HG03095 (cell line): Measurements from ENCODE around the gene CYP2W1.
A peak's percentile ranks its signal among the peaks of the same experiment; 100 is the strongest.
"Not testable (repeated sequence)": the region's sequence is repeated elsewhere in the genome, so short reads cannot be mapped to it uniquely, and the experiment has no call there.

Experiments
- ATAC-seq: cut with Tn5 transposase; IDR thresholded peaks from one replicate; pipeline ENCODE4 v1.9.1; 2021; ENCODE audit warnings: moderate library complexity; ENCODE audit not compliant: unreplicated experiment

Gene CYP2W1, protein sequence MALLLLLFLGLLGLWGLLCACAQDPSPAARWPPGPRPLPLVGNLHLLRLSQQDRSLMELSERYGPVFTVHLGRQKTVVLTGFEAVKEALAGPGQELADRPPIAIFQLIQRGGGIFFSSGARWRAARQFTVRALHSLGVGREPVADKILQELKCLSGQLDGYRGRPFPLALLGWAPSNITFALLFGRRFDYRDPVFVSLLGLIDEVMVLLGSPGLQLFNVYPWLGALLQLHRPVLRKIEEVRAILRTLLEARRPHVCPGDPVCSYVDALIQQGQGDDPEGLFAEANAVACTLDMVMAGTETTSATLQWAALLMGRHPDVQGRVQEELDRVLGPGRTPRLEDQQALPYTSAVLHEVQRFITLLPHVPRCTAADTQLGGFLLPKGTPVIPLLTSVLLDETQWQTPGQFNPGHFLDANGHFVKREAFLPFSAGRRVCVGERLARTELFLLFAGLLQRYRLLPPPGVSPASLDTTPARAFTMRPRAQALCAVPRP

GRCh38 chr7:983004-983615, at the start of gene CYP2W1:
Gene CYP2W1 (plus strand): TSS chr7:983181. CDS start chr7:983212, 31 bp downstream.
- no peak for ATAC-seq

DNA sequence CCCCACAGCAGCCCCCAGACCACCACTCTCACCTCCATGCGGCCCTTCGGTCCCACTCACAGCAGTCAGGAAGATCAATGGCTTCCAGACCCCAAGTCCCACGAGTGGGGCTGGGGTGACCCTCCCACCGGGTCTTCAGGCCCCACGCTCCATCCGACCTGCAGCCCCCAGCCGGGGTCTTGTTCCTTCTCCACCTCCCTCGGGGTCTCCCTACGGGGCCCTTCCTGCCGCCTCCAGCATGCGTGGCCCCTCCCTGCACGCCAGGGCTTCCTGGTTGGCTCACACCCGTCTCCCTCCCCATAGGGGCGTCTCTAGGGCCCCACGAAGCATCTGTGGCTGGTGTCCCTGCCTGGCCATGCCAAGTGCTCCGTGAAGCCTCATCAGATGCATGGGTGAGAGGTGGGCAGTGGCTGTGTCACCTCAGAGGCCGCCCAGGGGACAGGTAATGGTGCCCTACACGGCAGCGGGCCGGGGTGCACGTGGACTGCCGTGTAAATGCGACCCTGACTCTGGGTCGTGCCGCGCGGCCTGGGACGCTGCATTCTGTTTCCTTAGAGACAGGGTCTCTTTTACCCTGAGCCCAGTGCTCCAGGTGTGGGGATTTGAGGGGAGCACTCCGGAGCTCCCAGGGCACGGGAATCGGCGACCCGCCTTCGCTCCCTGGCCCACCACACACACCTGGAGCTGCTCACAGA, 48.4 kb upstream of the CYP2W1 start:
- ATAC-seq = no peak

DNA sequence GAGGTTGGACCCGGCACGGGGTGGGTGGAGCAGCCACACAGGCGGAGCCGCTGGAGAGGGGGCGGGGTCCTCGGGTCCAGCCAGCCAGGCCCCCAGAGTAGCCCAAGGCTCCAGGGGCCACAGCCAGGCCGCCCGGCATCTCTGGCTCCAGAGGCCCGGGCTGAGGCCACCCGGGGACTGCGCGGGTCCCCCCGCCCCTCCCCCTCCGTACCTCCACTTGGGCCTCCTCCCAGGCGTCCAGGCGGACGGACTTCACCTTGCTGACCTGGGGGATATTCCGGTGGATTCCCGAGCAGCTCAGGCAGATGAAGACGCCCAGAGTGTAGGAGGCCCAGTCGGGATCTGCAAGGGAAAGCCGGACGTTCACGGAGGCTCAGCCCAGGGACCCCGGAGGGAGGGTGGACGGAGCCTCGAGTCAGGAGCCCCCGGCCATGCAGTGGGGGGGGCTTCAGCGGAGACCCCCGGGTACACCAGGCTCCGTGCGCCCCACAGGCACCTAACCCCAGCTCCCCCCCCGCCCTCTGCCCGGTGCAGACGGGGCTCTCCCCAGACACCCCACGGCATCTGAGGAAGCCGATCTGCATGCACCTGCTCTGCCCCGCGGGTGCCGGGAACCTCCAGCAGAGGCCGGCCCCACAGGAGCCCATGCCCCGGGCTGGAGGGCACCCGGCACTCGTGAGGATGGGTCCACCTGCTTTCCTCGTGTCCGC, 47.7 kb upstream of the CYP2W1 start:
- no peak for ATAC-seq

GRCh38 chr7:935874-936385, 47.1 kb upstream of the CYP2W1 start:
- no peak for ATAC-seq

GRCh38 chr7:936386-937054, 46.5 kb upstream of the CYP2W1 start:
- ATAC-seq = peak; percentile 76

GRCh38 chr7:937856-938484, 45.0 kb upstream of the CYP2W1 start:
- no peak for ATAC-seq

DNA sequence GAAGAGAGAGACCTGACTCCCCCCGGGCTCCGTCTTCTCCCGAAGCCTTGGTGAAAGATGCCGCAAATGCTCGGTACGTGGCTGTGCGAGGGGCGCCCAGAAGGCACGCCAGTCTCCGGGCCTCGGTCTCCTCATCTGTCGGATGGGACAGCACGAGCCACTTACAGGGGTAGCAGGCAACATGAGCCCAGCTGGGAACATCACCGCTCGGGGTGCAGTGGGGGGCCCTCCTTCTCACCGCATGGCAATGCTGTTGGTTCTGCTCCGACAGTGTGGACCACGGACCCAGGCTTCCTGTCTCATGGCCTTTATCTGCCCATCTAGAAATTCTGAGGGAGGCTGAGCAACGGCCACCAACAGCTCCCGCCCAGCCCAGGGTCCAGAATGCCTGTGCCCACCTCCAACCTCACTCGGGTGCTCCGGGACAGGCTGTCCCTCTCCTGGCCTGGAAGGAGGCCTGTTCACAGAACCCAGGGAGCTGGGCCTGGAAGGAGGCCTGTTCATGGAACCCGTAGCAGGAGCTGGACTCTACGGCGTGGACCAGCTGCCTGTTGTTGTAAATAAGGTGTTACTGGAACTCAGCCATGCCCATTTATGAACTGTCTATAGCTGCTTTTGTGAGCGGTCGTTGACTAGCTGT, 44.3 kb upstream of the CYP2W1 start:
- no peak for ATAC-seq

DNA sequence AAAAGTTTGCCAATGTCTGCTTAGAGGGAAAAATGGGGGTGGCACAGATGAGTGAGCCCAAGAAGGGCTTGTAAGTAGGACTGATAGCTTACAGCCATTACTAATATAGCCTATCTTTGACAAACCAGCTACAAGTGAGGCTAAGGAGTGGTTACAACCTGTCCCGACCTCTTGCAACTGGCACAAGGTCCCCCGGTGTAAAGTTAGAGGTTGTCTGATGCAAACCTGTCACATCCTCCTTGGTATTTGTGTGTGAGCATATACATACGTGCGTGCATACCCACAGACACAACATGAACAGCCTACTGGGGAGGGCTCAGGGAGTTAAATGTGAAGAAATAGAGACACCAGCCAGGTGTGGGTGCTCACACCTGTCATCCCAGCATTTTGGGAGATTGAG, 43.1 kb upstream of the CYP2W1 start:
- no peak for ATAC-seq

DNA sequence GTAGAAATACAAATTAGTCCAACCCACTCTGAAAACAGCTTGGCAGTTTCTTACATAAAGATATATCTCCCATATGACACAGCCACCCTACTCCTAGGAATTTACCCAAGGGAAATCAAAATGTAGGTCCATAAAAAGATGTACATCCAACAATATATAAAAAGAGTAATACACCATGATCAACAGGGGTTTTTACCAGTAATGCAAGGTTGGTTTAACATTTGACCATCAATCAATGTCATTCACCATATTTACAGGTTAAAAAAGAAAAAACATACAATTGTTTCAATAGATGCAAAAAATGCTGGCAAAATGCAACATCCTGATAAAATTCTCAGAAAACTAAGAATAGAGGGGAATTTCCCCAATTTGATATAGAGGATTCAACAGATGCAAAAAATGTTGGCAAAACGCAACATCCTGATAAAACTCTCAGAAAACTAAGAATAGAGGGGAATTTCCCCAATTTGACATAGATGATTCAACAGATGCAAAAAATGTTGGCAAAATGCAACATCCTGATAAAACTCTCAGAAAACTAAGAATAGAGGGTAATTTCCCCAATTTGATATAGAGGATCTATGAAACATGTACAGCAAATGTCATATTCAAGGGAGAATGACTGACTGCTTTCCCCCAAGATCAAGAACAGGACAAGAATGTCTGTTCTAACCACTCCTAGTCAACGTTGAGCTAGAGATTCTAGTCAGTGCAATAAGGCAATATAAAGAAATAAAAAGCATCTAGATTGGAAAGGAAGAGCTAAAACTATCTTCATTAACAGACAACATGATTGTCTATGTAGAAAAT, 42.2 kb upstream of the CYP2W1 start:
- ATAC-seq = no peak

DNA sequence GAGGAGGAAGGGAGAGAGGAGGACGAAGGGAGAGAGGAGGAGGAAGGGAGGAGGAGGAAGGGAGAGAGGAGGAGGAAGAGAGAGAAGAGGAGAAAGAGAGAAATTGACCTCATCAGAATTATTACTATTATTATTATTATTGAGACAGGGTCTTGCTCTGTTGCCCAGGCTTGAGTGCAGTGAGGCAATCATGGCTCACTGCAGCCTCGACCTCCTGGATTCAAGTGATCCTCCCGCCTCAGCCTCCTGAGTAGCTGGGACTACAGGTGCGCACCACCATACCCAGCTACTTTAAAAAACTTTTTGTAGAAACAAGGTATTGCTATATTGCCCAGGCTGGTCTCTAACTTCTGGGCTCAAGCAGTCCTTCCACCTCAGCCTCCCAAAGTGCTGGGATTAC, 39.2 kb upstream of the CYP2W1 start:
- not testable (repeated sequence) for ATAC-seq

DNA sequence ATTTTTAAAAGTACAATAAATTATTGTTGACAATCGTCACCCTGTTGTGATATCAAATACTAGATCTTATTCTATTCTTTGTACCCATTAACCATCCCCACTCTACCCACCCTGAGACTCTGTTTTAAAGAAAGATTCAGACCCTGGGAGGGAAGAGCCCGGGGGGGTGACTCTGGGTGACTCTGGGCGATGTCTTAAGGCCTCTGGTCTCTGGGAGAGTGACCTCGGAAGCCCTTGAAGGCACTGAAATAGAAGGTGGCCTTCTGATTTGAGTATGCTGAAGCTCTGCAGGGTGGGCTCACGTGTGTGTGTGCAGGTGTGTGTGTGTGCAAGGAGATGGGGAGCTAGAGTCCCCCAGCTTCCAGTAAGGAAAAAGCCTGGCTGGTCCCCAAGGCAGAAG, 38.2 kb upstream of the CYP2W1 start:
- ATAC-seq = no peak

GRCh38 chr7:945147-945555, 37.8 kb upstream of the CYP2W1 start:
- no peak for ATAC-seq

GRCh38 chr7:945556-946255, 37.3 kb upstream of the CYP2W1 start:
- no peak for ATAC-seq

DNA sequence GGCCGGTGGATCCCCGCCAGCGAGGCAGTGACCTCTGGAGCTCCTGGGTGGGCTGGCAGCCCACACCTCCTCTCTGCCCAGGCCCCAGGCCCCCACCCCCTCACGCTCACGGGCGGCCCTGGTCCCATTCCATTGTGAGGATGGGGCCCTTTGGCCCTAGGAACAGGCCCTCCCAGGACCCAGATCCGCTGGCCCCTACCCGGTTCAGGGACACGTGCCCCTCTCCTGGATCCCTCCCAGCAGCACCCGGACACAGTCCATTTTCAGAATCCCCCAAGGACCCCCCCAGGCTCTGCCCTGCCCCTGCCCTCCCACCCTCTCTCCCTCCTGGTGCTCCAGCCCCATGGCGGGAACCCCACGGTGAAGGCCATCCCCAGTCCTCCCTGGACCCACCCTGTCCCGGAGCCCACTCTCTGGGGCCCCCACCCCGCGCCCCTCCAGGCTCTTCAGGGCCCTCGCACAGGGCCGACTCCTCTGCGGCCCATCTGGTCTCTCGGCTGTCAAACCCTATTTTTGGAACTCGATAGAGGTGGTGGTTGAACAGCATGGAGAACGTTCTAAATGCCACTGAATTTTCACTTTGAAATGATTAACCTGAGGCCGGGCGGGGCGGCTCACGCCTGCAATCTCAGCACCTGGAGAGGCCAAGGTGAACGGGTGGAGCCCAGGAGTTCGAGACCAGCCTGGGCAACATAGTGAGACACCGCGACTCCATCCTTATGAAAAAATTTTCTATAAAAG, 36.6 kb upstream of the CYP2W1 start:
- ATAC-seq = no peak

DNA sequence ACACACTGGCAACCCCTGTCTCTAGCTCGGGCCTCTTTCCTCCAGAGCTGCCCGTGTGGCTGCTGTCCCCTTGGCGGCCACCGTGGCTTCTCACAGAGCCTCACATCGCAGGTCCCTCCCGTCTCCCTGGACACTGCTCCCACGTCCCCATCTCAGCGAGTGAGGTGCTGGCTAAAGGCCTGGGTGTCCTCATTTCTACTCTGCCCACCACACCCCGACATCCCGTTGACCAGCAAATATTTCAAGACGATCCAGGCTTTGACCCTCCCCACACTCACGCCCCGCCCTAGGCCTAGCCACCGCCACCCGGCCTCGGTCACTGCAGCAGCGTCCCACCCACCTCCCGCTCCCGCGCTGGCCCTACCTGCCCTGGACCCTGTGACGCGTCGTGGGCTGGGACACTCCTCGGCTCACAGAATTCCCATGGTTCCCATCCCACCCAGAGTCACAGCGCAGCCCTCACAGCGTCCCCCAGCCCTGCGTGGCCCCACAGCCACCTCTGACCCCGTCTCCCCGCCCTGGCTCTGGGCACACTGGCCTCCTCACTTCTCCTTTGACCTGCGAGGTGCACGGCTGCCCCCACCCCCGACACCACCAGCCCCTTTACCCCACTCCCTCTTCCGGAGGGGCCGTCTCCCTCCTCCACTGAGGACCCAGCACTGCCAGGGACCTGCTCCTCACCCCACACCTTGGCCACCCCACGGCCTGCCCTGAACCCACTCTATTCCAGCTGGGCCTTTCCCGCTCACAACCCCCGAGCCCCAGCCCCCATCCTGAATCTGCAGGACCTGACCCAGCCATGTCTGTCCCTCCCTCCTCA, 35.4 kb upstream of the CYP2W1 start:
- no peak for ATAC-seq
